Tibial artery (tissue), 4 donors: ENCODE measurements around the gene ZNF385B.

Experiments
- DNase-seq, 2 donors: peaks; one replicate each; pipeline ENCODE4 v3.0.0-alpha.2; 2019
- H3K27ac ChIP-seq, 2 donors: fragments of 200-600 bp; sonication (generic) in 1 of 2; 1 replicate in 1 of 2; 2 replicates in 1 of 2; pipeline ENCODE4 v1.5.1; 2018 to 2019; ENCODE audit warnings: mild to moderate bottlenecking in 1 of 2
- H3K27me3 ChIP-seq, 2 donors: fragments of 200-600 bp; sonication (generic) in 1 of 2; one replicate each; pipeline versions ENCODE4 v1.5.1 to v1.6.0; 2016 to 2019
- H3K36me3 ChIP-seq, 3 donors: fragments of 200-600 bp; sonication (generic) in 2 of 3; one replicate each; pipeline ENCODE4 v1.5.1; 2016 to 2019; ENCODE audit warnings: mild to moderate bottlenecking in 2 of 3
- H3K4me1 ChIP-seq, 4 donors: fragments of 200-600 bp; sonication (generic) in 2 of 4; 1 replicate in 3 of 4; 2 replicates in 1 of 4; pipeline ENCODE4 v1.5.1; 2016 to 2019
- H3K4me3 ChIP-seq, 2 donors: fragments of 200-600 bp; sonication (generic) in 1 of 2; 1 replicate in 1 of 2; 2 replicates in 1 of 2; pipeline ENCODE4 v1.5.1; 2018 to 2019; ENCODE audit warnings: mild to moderate bottlenecking in 2 of 2
- H3K9me3 ChIP-seq, 3 donors: fragments of 200-600 bp; sonication (generic) in 1 of 3; one replicate each; pipeline ENCODE4 v1.5.1; 2016 to 2019
- CTCF ChIP-seq, 2 experiments: fragments of 200-600 bp in 1 of 2; fragments of 450-650 bp in 1 of 2; IDR thresholded peaks; one replicate each; pipeline ENCODE4 v1.5.1; 2017 to 2019; ENCODE audit warnings: antibody characterized with exemption in 2 of 2, mild to moderate bottlenecking in 1 of 2, moderate library complexity in 1 of 2
- intact Hi-C: fragments of 100-400 bp; cut with DNase I; formaldehyde crosslinking; loops from one replicate; pipeline ENCODE4 v1.15.0; 2023; ENCODE audit warnings: low total_unique reads

Gene ZNF385B

GRCh38 chr2:179594268-179595112, 266.9 kb downstream of the ZNF385B start:
- Histone ChIP-seq H3K36me3 (no peaks in the 10 kb centered on the region), H3K4me1 (no peaks in the 10 kb centered on the region), H3K27me3 (no peaks in the 10 kb centered on the region), H3K27ac (no peak overlapping the region), H3K9me3 (no peaks in the 10 kb centered on the region), H3K4me3 (no peak overlapping the region)
- DNase-seq: no peak
- intact Hi-C loops: no loop called here
- no peak for TF ChIP-seq CTCF (IDR thresholded peaks at IDR 0.05)

DNA sequence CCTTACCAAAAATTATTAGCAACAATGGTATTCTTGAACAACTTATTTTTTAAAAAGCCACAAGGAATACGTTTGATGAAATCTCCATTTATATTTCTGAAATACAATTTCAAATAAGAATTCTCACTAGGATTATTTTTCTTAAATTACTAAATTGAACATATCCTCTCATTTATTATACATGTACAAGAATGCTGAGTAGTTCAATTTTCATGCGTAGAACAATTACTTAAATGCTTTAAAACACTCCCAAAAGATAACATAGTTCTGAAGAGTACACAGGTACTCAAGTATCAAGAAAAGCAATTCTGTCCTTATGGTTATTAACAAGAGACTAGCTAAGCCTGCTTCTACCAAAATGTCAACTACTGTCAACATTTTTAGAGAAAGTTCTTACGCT, 268.1 kb downstream of the ZNF385B start:
- Histone ChIP-seq H3K36me3 (no peaks in the 10 kb centered on the region), H3K4me1 (no peaks in the 10 kb centered on the region), H3K27ac (no peak overlapping the region), H3K4me3 (no peak overlapping the region), H3K9me3 (no peaks in the 10 kb centered on the region), H3K27me3 (no peaks in the 10 kb centered on the region)
- intact Hi-C loops: no loop called here
- TF ChIP-seq CTCF (IDR thresholded peaks at IDR 0.05): no peak
- no peak for DNase-seq

- no peaks in the 10 kb centered on the region for H3K27me3 ChIP-seq
- no peak for DNase-seq
- no peak overlapping the region for H3K27ac ChIP-seq
- no peaks in the 10 kb centered on the region for H3K36me3 ChIP-seq
- no peak for TF ChIP-seq CTCF (IDR thresholded peaks at IDR 0.05)
- intact Hi-C loops: no loop called here
- no peak overlapping the region for H3K4me3 ChIP-seq
- no peaks in the 10 kb centered on the region for H3K9me3 ChIP-seq
- H3K4me1 ChIP-seq: no peaks in the 10 kb centered on the region
These were observed 269.1 kb downstream of the ZNF385B start for GRCh38 chr2:179592167-179592936.

DNA sequence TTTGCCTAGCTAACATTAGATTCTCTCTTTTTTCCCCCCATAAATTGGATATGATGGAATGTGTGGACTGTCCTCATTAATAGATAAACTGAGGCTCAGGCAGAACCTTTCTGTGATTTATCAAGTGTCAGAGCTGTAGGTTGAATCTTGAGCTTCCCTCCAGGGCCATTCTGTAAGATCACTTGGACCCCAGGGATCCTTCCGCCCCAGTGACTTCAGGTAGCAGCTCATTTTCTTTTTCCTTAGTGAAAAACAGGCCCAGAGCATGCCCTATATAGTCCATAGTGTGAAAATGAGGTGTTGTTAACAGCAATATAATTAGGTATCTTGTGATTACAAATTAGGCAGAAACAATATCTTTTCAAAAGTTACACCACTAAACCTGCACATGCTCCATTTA, 269.7 kb downstream of the ZNF385B start:
- H3K4me1 ChIP-seq: no peaks in the 10 kb centered on the region
- TF ChIP-seq CTCF (IDR thresholded peaks at IDR 0.05): no peak
- H3K9me3 ChIP-seq: no peaks in the 10 kb centered on the region
- DNase-seq: no peak
- intact Hi-C loops: no loop called here
- H3K36me3 ChIP-seq: no peaks in the 10 kb centered on the region
- H3K4me3 ChIP-seq: no peak overlapping the region
- no peaks in the 10 kb centered on the region for H3K27me3 ChIP-seq
- no peak overlapping the region for H3K27ac ChIP-seq

DNA sequence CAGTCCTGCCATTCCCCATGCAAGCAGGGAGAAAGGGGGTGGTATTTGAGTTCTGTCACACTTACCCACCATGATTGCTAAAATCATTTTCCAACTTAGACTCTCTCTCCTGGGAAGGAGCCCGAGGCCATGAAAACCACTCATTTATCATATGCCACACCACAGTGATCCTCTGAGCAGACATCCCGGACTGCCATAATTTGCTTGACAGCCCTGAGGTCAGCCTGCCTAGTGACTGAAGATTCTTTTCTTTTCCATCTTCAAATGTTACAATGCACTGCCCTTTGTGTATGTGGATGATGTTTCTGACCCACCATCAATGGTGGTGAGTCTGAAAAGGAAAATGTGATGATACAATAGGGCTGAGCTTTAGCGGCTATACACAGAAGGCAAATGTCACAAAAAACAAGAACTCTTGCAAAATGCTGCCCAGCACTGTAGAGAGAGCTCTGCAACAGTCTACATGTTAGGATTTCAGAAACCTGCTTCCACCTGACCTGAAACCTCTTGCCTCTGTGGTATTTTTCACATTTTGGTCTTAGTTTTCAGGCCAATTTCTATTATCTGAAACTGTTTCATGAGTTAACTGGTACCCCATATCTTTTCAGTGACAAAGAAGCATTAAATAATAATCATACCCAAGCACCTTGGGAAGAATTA, 272.8 kb downstream of the ZNF385B start:
- intact Hi-C loops: no loop called here
- no peaks in the 10 kb centered on the region for H3K9me3 ChIP-seq
- H3K4me3 ChIP-seq: no peak overlapping the region
- H3K36me3 ChIP-seq: no peaks in the 10 kb centered on the region
- H3K27ac ChIP-seq: no peak overlapping the region
- no peak for DNase-seq
- no peaks in the 10 kb centered on the region for H3K4me1 ChIP-seq
- no peaks in the 10 kb centered on the region for H3K27me3 ChIP-seq
- no peak for TF ChIP-seq CTCF (IDR thresholded peaks at IDR 0.05)
